A673 (cell line): ENCODE results near the gene ERBB2.

ENCODE experiments used
- EZH2 ChIP-seq: fragments of 200-600 bp; sonication (generic); IDR thresholded peaks from 2 replicates; pipeline ENCODE4 v1.6.1; 2017; ENCODE audit warnings: borderline replicate concordance, low read depth, mild to moderate bottlenecking, mixed read lengths, antibody characterized with exemption, low read length; ENCODE audit not compliant: poor library complexity, severe bottlenecking
- TF ChIP-seq, protein P1 (sequence below): fragments of 300-800, 200-600 bp; sonication (generic); conservative IDR thresholded peaks from 2 replicates; pipeline ENCODE4 v1.5.1; 2017; ENCODE audit warnings: low read depth, mild to moderate bottlenecking, antibody characterized with exemption, low read length, moderate library complexity, mixed read lengths

DNA sequence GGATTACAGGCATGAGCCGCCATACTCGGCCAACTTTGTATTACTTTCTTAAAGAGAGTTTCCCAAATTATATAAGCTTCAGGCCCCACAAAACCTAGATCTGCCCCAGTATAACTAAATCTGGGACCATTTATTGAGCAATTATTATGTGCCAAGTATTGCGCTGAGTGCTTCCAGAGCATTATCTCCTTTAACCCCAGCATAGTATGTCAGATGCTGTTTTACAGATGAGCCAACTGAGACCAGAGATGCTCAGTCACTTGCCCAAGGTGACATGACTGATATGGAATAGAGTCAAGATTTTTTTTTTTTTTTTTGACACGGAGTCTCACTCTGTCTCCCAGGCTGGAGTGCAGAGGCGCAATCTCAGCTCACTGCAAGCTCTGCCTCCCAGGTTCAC, 1.9 kb upstream of the ERBB2 start:
- TF ChIP-seq, protein P1, sequence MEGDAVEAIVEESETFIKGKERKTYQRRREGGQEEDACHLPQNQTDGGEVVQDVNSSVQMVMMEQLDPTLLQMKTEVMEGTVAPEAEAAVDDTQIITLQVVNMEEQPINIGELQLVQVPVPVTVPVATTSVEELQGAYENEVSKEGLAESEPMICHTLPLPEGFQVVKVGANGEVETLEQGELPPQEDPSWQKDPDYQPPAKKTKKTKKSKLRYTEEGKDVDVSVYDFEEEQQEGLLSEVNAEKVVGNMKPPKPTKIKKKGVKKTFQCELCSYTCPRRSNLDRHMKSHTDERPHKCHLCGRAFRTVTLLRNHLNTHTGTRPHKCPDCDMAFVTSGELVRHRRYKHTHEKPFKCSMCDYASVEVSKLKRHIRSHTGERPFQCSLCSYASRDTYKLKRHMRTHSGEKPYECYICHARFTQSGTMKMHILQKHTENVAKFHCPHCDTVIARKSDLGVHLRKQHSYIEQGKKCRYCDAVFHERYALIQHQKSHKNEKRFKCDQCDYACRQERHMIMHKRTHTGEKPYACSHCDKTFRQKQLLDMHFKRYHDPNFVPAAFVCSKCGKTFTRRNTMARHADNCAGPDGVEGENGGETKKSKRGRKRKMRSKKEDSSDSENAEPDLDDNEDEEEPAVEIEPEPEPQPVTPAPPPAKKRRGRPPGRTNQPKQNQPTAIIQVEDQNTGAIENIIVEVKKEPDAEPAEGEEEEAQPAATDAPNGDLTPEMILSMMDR = no peak
- TF ChIP-seq EZH2 = no peak
